ENCODE results near the gene DAZAP1.
"Not testable (repeated sequence)": the region's sequence is repeated elsewhere in the genome, so short reads cannot be mapped to it uniquely, and the experiment has no call there.

DAZAP1 gene

DNA sequence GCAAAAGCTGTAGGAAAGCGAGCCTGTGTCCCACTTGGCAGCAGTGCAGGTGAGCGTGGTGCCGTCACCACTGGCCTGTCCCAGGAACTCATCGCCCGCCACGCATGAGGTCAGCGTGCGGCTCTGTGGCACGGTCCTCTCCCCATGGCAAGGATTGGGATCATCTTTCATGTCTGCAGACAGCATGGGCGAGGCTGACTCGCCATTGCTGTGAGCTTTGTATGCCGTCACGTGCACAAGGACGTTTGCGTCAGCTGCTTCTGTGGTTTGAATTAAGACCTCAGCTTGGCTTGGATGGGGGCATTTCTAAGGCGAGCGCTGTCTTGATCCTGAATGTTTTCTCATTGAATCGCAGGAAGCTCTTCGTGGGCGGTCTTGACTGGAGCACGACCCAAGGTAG lies 9.8 kb downstream of the DAZAP1 start:
- in situ Hi-C loops (cut with HindIII; ENCODE audit: low sequenced_read_pairs): no loop called here

DNA sequence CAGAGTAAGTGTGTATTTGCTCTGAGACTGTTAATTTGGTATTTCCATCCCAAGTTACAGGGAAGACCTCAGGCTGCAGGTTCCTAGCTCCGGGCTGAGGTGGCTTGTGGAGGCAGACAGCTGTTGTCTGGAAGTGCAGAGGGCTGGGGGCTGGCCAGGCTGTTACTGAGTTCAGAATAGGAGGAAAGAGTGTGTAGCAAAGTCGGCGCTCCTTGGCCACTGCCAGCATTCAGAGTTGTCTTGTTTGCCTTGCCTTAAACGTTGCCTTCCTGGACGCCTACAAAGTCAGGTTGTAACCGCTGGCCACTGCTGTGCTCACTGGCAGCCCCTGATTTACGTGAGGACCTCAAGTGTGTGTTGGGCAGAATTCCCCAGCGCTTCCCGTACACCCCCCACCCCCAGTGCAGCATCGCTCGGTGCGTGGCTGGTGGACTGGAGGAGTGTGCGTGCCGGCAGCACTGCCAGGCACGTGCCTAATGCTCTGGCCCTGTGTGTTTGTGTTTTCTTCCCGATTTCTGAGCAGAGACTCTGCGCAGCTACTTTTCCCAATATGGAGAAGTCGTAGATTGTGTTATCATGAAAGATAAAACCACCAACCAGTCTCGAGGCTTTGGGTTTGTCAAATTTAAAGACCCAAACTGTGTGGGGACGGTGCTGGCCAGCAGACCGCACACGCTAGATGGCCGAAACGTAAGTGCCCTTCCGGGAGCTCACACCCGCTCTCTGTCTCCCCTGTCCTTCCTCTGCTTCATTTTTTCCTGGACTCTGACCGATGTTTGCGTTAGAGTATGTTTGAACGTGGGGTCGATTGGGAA lies 10.5 kb downstream of the DAZAP1 start:
- in situ Hi-C loops (cut with HindIII; ENCODE audit: low sequenced_read_pairs): no loop called here
- H3K4me3 ChIP-seq (ENCODE audit: low read depth, low read length): no peak overlapping the region
- DNase-seq (ENCODE audit: low read depth): no peak
- TF ChIP-seq, protein P1, sequence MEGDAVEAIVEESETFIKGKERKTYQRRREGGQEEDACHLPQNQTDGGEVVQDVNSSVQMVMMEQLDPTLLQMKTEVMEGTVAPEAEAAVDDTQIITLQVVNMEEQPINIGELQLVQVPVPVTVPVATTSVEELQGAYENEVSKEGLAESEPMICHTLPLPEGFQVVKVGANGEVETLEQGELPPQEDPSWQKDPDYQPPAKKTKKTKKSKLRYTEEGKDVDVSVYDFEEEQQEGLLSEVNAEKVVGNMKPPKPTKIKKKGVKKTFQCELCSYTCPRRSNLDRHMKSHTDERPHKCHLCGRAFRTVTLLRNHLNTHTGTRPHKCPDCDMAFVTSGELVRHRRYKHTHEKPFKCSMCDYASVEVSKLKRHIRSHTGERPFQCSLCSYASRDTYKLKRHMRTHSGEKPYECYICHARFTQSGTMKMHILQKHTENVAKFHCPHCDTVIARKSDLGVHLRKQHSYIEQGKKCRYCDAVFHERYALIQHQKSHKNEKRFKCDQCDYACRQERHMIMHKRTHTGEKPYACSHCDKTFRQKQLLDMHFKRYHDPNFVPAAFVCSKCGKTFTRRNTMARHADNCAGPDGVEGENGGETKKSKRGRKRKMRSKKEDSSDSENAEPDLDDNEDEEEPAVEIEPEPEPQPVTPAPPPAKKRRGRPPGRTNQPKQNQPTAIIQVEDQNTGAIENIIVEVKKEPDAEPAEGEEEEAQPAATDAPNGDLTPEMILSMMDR (IDR thresholded peaks at IDR 0.05; ENCODE audit: low read depth, low read length, missing control alignments): no peak

More for the DNA sequence above, 9.8 kb downstream of the DAZAP1 start:
- H3K4me3 ChIP-seq (ENCODE audit: low read depth, low read length): no peak overlapping the region
- TF ChIP-seq, protein P1 (IDR thresholded peaks at IDR 0.05; ENCODE audit: low read depth, low read length, missing control alignments): no peak
- peak; percentile 59 for DNase-seq (ENCODE audit: low read depth)

DNA sequence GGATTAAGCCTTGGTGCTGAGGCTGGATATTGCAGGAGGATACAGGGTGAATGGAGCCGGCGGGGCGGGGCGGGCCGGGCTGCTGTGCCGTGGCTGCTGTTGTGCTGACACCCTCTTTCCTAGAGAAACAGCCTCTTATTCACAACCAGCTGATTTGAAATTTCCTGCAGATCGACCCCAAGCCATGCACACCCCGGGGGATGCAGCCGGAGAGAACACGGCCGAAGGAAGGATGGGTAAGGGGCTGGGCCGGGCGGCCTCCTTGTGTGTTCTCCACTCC lies 11.1 kb downstream of the DAZAP1 start:
- in situ Hi-C loops (cut with HindIII; ENCODE audit: low sequenced_read_pairs): no loop called here
- TF ChIP-seq, protein P1 (IDR thresholded peaks at IDR 0.05; ENCODE audit: low read depth, low read length, missing control alignments): no peak
- no peak for DNase-seq (ENCODE audit: low read depth)
- no peak overlapping the region for H3K4me3 ChIP-seq (ENCODE audit: low read depth, low read length)

DNA sequence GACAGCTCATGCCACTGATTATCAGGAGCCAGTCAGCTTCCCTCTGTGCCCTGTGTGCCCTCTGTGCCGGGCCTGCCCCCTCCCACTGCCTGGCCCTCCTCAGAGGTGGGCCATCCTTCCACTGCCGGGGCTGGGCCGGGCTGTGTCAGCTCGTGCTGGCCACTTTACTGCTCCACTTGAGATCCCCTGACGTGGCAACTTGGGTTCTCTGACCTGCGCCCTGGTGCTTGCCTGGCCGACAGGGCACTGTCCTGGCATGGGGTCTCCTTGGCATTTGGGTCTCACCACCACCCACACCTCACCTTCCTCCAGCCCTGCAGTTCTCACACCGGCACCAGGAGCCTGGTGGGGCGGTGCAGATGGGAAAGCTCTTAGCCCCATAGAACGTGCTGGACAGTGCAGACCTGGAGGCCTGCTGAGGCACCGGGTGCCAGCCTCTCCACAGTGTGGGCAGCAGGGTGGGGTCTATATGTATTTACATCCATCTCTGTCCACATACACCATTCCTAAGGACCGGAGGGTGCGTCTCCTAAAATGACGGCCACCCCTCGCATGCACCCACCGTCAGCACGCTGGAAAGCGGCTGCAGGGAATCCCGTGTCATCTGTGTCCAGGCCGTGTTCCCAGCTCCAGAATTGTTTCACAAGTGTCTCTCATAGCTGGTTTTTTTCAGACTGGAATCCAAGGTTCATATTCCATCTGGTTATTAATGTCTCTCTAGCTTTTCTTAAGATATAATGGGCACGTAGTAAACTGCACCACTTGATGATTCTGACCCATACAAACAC lies 11.8 kb downstream of the DAZAP1 start:
- H3K4me3 ChIP-seq (ENCODE audit: low read depth, low read length): no peak overlapping the region
- no peak for DNase-seq (ENCODE audit: low read depth)
- in situ Hi-C loops (cut with HindIII; ENCODE audit: low sequenced_read_pairs): no loop called here
- TF ChIP-seq, protein P1 (IDR thresholded peaks at IDR 0.05; ENCODE audit: low read depth, low read length, missing control alignments): no peak

DNA sequence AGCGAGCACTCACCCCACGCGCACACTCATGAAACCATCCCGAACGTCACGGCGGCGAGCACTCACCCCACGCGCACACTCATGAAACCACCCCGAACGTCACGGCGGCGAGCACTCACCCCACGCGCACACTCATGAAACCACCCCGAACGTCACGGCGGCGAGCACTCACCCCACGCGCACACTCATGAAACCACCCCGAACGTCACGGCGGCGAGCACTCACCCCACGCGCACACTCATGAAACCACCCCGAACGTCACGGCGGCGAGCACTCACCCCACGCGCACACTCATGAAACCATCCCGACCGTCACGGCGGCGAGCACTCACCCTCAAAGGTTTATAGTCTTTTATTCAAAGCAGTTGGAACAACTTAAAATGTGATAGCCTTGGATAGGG lies 12.7 kb downstream of the DAZAP1 start:
- DNase-seq (ENCODE audit: low read depth); H3K4me3 ChIP-seq (ENCODE audit: low read depth, low read length); in situ Hi-C loops (cut with HindIII; ENCODE audit: low sequenced_read_pairs): not testable (repeated sequence)

DNA sequence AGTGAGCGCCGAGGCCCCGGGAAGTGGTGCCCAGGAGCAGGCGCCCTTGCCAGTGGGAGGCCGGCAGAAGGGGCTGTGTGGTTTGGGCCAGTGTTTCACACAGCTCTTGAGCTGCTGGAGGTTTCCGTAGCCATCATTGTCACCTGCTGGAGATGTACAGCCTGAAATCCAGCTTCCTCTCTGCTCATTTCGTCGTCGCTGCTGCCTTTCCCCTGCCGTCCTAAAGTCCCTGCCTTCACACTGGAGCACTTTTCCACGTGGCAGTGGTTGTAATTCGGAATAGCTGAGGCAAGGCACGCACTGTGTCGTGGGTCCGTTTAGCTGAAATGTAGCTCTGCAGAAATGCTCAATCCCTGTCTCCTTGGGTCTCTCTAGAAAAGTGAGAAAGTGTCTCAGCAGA lies 13.2 kb downstream of the DAZAP1 start:
- no peak overlapping the region for H3K4me3 ChIP-seq (ENCODE audit: low read depth, low read length)
- TF ChIP-seq, protein P1 (IDR thresholded peaks at IDR 0.05; ENCODE audit: low read depth, low read length, missing control alignments): no peak
- in situ Hi-C loops (cut with HindIII; ENCODE audit: low sequenced_read_pairs): no loop called here
- DNase-seq (ENCODE audit: low read depth): no peak
